GM18526 (cell line): ENCODE results near the gene PDE8B.

Experiments
- POLR2A ChIP-seq: IDR thresholded peaks from 3 replicates; pipeline ENCODE4 v1.6.1; 2011; ENCODE audit not compliant: insufficient read length; ENCODE audit errors: extremely low read depth

The PDE8B gene

GRCh38 chr5:77210964-77211690 is 647 bp downstream of the PDE8B start:
- TF ChIP-seq POLR2A = no peak

DNA sequence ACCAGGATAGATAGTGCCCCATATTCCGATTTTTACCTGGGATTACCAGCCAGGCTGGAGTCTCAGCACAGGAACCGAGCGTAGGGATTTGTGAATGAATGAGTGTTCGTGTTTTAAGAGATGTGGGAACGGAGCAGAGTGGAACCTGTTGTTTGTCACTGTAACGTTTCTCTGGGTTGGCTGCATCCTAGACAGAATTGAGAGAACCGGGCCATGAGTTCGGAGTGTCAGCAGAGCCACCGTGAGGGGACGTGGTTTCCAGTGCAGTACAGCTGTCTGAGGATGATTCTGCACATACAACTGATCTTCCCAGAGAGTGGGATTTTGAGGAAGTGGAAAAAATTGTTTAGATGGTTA is 1.2 kb downstream of the PDE8B start:
- no peak for TF ChIP-seq POLR2A

DNA sequence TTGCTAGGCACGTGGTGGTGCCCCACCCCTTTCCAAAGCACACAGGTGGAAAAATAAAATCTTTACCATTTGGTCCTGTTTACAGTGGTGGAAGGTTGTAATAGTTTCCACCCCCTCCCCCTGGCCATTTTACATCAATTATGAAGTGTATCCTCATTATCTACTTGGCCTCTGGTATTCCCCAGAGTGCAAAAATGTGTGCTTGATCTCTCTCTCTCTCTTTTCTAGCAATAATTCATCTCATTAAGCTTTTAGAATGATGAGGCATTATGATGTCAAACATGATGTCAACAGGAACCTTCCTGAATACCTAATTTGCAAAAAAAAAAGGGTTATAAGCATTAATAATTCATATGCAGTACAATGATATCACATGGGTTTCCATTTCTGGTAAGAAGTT is 3.1 kb downstream of the PDE8B start:
- no peak for TF ChIP-seq POLR2A

DNA sequence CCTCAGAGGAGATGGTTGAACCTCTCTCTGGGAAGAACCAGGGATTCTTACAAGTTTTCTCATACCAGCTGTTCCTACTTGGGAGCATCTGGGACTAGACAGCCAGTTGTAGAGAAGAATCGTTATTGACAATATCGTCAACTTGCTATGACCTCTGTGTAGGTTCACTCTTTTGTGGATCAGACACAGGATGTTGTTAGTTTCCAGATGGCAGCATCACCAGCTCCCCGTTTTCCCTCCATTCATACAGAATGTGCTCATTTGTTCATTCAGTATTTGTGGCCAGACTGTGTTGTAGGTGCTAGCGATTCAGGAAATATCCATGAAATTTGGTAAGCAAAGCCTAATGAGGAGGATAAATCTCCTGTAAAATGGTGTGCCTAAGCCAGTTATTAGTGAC is 3.7 kb downstream of the PDE8B start:
- no peak for TF ChIP-seq POLR2A

- no peak for TF ChIP-seq POLR2A
These were observed 7.8 kb downstream of the PDE8B start for GRCh38 chr5:77218263-77218662.

DNA sequence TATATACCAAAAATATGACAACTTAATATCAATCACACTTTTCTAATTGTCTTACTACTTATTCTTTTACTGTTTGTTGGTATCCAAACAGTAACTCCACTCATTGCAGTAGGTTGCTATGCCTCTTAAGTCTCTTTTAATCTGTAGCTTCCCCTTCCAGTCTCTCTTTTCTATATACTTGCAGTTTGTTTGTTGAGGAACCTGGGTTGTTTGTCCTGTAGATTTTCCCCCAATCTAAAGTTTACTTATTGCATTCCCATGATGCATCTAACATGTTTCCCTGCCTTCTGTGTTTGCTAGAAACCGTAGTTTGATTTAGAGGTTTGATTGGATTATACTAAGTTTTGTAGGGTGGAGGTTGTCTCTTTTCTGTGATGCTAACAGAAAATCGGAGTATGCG is 10.6 kb downstream of the PDE8B start:
- no peak for TF ChIP-seq POLR2A

DNA sequence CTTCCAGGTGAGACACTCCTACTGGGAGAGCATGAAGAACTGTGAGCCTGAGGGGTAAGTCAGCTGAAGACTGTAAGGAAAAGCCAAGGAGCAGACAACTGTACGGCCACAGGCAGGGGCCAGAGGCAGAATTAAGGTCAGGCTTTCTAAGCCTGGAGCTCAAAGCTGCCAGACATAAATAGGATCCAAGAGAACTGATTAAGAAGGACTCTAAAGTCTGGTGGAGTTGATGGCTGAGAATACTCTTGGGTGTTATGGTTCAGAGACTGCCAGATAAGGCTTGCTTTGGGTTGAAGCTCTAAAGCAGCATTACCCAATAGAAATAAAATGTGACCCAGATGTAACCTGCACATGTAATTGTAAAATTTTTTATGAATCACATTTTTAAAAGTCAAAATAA is 12.2 kb downstream of the PDE8B start:
- no peak for TF ChIP-seq POLR2A

GRCh38 chr5:77223653-77224052 is 13.2 kb downstream of the PDE8B start:
- TF ChIP-seq POLR2A = no peak

DNA sequence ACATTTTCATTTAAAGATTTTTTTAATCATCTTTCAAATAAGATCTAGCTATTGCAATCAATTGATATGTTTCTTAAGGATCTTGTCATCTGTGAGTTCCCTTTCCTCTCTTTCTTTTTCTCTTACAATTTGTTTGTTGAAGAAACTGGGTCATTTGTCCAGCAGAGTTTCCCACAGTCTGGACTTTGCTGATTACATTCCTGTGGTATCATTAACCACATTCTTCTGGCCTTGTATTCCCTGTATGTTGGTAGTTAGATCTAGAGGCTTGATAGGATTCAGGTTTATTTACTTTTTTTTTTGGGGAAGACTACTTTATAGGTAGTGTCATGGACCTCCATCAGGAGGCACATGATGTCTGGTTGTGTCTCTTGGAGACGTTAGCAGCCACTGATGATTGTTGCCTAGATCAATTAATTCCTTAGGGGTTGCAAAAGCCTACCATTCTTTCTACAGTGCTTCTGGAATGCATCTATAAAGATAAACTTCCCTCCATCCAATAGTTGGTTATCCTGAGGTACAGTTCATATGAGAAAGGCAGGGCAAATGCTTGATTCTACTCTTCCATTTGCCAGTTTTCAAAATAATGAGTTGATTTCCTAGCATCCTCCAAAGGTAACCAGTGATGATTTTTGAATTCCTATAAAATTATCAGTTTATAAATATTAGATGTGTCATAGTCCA is 14.3 kb downstream of the PDE8B start:
- TF ChIP-seq POLR2A = no peak

DNA sequence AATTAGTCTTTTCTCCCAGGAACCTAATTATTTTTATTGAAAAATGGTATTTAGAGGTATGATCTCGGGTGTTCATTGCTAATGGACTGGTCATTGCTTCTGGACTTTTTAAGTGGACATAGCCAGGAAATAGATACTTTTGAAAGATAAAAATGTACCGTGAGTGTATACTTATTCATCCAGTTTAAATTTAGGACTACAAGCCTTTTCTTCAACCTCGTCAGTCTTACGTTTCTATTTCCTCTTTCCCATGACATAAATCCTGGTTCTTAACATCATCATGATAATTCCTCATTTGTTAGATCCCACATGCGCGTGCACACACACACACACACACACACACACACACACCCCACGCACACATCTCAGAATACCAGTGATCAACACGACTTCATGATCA is 15.1 kb downstream of the PDE8B start:
- TF ChIP-seq POLR2A = no peak

DNA sequence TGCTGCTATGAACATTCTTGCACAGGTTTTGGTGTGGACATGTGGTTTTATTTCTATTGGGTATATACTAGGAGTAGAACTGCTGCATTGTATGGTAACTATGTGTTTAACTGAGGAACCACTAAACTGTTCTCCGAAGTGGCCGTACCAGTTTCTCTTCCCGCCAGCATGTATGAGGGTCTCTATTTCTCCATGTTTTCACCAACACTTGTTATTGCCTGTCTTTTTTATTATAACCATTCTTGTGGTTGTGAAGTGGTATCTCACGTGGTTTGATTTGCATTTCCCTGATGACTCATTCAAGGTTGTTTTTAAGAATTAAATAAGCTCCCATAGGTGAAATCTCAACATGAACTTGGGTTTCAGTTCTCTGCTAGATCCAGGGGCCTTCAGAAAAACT is 19.4 kb downstream of the PDE8B start:
- TF ChIP-seq POLR2A = no peak

DNA sequence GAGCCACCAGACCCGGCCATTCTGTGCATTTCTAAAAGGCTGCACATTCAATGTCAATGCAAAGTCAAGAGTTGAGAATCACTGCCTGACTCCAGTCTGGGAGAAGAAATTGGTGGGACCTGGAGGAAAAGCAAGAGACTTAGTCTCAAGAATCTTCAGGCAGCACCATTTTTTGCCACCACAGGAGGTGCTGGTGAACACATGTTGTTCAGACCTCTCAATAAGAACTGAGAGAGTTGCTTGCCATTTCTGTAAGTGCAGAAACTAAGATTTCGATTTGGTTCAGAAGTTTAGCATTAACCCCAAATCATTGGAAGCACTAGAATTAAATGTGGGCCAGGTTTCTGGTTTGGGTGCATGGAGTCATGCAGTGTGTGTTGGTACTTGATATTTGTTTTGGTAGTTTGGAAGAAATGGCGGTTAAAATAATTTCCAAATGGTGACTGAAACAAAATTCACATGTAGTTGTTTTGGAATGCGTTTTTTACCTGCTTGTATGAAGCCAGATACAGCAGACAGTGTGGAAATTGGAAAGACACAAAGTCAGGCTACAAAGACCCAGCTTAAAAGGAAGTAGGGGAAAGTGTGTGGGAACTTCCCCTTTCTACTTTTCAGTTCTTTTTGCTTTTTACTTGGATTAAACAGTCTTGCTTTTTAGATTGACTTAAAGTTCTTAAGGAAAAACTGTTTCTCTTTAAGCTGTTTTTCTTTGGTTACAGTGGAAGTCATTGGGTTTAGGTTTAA is 20.4 kb downstream of the PDE8B start:
- TF ChIP-seq POLR2A = no peak

DNA sequence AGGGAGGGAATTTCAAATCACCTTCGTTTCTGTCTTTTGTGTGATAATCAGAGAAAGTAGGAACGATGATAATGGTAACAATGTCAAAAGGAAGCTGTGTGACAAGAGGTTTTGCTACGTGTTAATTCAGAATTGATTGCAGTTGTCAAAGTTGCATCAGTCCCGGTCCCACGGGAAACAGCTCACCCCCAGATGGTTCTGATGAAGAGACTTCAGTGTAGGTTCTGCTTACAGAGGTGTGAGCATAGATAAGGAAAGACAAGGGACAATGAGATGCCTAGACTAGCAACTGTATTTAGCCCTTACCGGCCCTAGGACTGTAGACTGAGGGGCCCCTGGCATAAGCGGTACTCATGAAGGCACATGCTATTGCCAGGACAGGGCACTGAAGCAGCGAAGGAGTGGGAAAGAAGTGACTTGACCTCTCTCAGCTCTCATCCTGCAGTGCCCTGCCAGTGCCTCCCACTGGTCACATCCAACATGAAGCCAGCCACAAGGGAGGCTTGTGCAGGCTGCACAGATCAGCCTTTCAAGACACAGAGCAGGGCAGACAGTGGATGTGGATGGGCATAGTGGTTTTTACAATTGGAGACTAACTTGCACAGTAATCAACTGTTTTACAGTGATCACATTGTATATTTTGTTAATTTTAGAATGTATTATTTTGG is 21.1 kb downstream of the PDE8B start:
- TF ChIP-seq POLR2A = no peak

DNA sequence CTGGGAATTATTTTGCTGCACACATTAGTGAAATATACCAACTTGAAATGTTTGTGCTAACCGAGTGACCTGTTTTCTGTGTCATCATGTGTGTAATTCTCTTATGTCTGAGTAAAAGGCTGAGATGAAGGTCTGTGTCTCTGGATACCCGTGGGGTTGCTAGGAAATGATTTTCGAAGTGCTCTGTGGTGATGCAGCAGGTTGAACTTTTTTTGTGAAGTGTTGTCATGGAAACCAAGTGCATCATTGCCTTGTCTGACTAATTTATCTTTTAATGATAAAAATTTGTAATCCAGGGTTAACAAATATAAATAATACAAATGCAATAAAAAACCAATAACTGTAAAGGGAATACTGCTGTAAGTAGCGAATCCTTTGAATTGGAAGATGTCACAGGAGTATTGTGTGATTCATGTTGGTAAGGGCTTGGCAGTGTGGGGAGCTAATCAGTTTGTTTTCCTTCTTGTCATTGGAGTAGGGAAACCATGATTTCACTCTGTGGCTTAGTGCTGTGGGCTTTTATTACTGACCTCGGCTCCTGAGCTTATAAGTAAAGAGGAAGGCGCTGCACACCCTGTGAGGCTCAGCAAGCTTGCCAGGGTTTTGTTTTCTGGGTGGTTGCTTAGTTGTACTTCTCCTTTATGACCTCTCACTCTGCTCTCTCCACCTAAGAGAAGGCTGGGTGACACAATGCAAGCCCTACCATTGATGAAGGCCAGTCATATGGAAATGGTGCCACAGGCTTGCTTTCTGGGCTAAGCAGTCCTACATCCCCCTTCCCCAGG is 22.3 kb downstream of the PDE8B start:
- TF ChIP-seq POLR2A = no peak
